Lower leg skin (tissue), 3 donors: ENCODE measurements around the gene GAK.

Experiments
- CTCF ChIP-seq, 3 donors: fragments of 450-650 bp; IDR thresholded peaks; one replicate each; pipeline ENCODE4 v1.5.1; 2016; ENCODE audit warnings: antibody characterized with exemption in 3 of 3, mild to moderate bottlenecking in 3 of 3, moderate library complexity in 2 of 3
- POLR2A ChIP-seq, 2 donors: fragments of 450-650 bp; IDR thresholded peaks; one replicate each; pipeline ENCODE4 v1.6.1; 2016 to 2017; ENCODE audit warnings: antibody characterized with exemption in 2 of 2, mild to moderate bottlenecking in 1 of 2, moderate library complexity in 1 of 2

GRCh38 chr4:881709-882108 is 50.4 kb downstream of the GAK start:
- TF ChIP-seq CTCF (IDR thresholded peaks at IDR 0.05) (no peak), POLR2A (IDR thresholded peaks at IDR 0.05) (no peak)
